Kasumi-1 (cell line): ENCODE measurements around the gene SGF29.
A peak's percentile ranks its signal among the peaks of the same experiment; 100 is the strongest.
"Not testable (repeated sequence)": the region's sequence is repeated elsewhere in the genome, so short reads cannot be mapped to it uniquely, and the experiment has no call there.

Source experiments
- DNase-seq, 2 experiments: peaks; one replicate each; lab custom pipeline; 2025; lab: John Stamatoyannopoulos, UW

The SGF29 gene

GRCh38 chr16:28596115-28596630 lies 42.5 kb downstream of the SGF29 start:
- no peak for DNase-seq

- DNase-seq: no peak
Measured at GRCh38 chr16:28596840-28597691, 43.3 kb downstream of the SGF29 start, which contains the start of gene SULT1A2. Gene SULT1A2, minus strand, starts transcription at chr16:28597050. Its CDS starts 1,120 bp downstream, at chr16:28595930.

GRCh38 chr16:28597692-28598261 lies 44.1 kb downstream of the SGF29 start:
- DNase-seq: peak; percentile 1 to 3

GRCh38 chr16:28599377-28600285 lies 45.9 kb downstream of the SGF29 start:
- not testable (repeated sequence) for DNase-seq

GRCh38 chr16:28600965-28601364 lies 47.2 kb downstream of the SGF29 start:
- DNase-seq: not testable (repeated sequence)

GRCh38 chr16:28601589-28601988 lies 47.9 kb downstream of the SGF29 start:
- not testable (repeated sequence) for DNase-seq

- DNase-seq: not testable (repeated sequence)
Measured at GRCh38 chr16:28602062-28602461, 48.3 kb downstream of the SGF29 start.

GRCh38 chr16:28602529-28602928 lies 48.8 kb downstream of the SGF29 start:
- DNase-seq: no peak

GRCh38 chr16:28603381-28604185 lies 49.9 kb downstream of the SGF29 start:
- no peak for DNase-seq

- DNase-seq: no peak
Measured at GRCh38 chr16:28604186-28604565, 50.5 kb downstream of the SGF29 start.

- DNase-seq: no peak
Measured at GRCh38 chr16:28606291-28607115, 52.8 kb downstream of the SGF29 start.

- no peak for DNase-seq
Measured at GRCh38 chr16:28607116-28607623, 53.5 kb downstream of the SGF29 start.

GRCh38 chr16:28607681-28608495 lies 54.2 kb downstream of the SGF29 start:
- DNase-seq: not testable (repeated sequence)

GRCh38 chr16:28608496-28608808 lies 54.7 kb downstream of the SGF29 start:
- DNase-seq: not testable (repeated sequence)

- DNase-seq: not testable (repeated sequence)
Measured at GRCh38 chr16:28608867-28609596, 55.3 kb downstream of the SGF29 start.

- no peak for DNase-seq
Measured at GRCh38 chr16:28609631-28610594, 56.2 kb downstream of the SGF29 start, which contains the start of gene SULT1A1. Gene SULT1A1, minus strand, starts transcription at chr16:28610044. Its CDS starts 1,189 bp downstream, at chr16:28608855.

- no peak for DNase-seq
Measured at GRCh38 chr16:28610595-28611191, 57.0 kb downstream of the SGF29 start.
